ENCODE data around the gene SMPD4.

DNA sequence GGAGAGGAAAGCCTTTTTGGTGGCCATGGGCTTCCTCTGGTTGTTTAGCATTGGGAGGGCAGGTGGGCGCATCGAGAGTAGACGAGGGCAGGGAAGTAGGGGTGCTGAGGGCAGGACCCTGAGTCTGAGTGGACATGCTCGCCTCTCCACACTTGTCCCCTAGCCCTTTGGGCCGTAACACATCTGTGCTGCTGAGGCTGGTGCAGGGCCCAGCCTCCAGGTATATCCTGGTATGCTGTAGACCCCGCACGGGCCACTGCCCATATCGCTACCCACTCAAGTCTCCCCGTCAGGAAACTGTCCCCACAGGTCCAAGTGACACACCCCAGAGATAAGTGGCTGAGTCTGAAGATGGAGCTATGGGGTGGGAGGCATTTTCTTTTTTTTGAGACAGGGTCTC is 22.8 kb downstream of the SMPD4 start:
- no peak for TF ChIP-seq CTCF (IDR thresholded peaks at IDR 0.05 in 2 of 3, conservative IDR thresholded peaks at IDR 0.05 in 1 of 3; ENCODE audit: borderline replicate concordance in 1 of 3, insufficient read depth in 1 of 3, low read depth in 2 of 3, low read length in 2 of 3)
- no peak for TF ChIP-seq RAD21 (IDR thresholded peaks at IDR 0.05; ENCODE audit: low read depth)
- no peak for TF ChIP-seq POLR2AphosphoS5 (IDR thresholded peaks at IDR 0.05; ENCODE audit: low read depth, low read length)
- no peak for TF ChIP-seq EGR1 (IDR thresholded peaks at IDR 0.05; ENCODE audit: low read depth)
- no peak for TF ChIP-seq EZH2 (IDR thresholded peaks at IDR 0.05)
- TF ChIP-seq SIN3A (IDR thresholded peaks at IDR 0.05; ENCODE audit: low read depth), result no peak
- TF ChIP-seq POLR2A (IDR thresholded peaks at IDR 0.05; ENCODE audit: borderline replicate concordance, extremely low read depth, insufficient read depth, insufficient read length), result no peak
- TF ChIP-seq TCF7L2 (IDR thresholded peaks at IDR 0.05; ENCODE audit: borderline replicate concordance, extremely low read depth, insufficient read depth, insufficient read length), result no peak
- TF ChIP-seq ZNF274 (IDR thresholded peaks at IDR 0.05; ENCODE audit: low read depth, low read length), result no peak
